H1 (cell line): ENCODE measurements around the gene BTBD10. TPM values are rescaled to one million over a fixed set of nuclear protein-coding genes. Genes with fewer than 3 reads are reported as not detected.

Experiments used
- CTCF ChIA-PET: fragments of 300-600 bp; sonication (Branson Sonifier 250); formaldehyde crosslinking; loops from one replicate; lab custom pipeline; 2021; ENCODE audit not compliant: partially characterized antibody; lab: Charles Lee
- POLR2A ChIA-PET: fragments of 300-600 bp; sonication (Branson Sonifier 250); formaldehyde crosslinking; loops from one replicate; lab custom pipeline; 2021; ENCODE audit warnings: inconsistent platforms; ENCODE audit not compliant: partially characterized antibody; lab: Charles Lee
- DNase-seq, 2 experiments: peaks; one replicate each; pipeline versions ENCODE4 v3.0.0 to v3.0.0-alpha.2; 2010 to 2022; ENCODE audit warnings: low spot score in 2 of 2, low read depth in 1 of 2, mixed read lengths in 1 of 2
- FAIRE-seq: peaks from 2 replicates; lab custom pipeline; 2011; peaks lifted over from hg19 to GRCh38; lab: Jason Lieb, UNC
- H2AFZ ChIP-seq: 2 replicates; pipeline ENCODE4 v1.8.1; 2012; ENCODE audit warnings: low read length, inconsistent platforms
- H2AK5ac ChIP-seq: 2 replicates; pipeline ENCODE4 v1.6.1; 2013; ENCODE audit warnings: low read depth, low read length
- H2BK120ac ChIP-seq: replicated peaks from 2 replicates; pipeline ENCODE3; 2013; ENCODE audit warnings: low read depth, low read length, inconsistent platforms
- H2BK12ac ChIP-seq: 2 replicates; pipeline ENCODE4 v1.6.1; 2013; ENCODE audit warnings: low read depth, low read length
- H2BK15ac ChIP-seq: 2 replicates; pipeline ENCODE4 v1.6.1; 2013; ENCODE audit warnings: low read length
- H2BK20ac ChIP-seq: 2 replicates; pipeline ENCODE4 v1.6.1; 2013; ENCODE audit warnings: low read length
- H2BK5ac ChIP-seq: 2 replicates; pipeline ENCODE4 v1.6.1; 2013; ENCODE audit warnings: low read depth, low read length
- H3K14ac ChIP-seq: 2 replicates; pipeline ENCODE4 v1.6.1; 2013; ENCODE audit warnings: inconsistent platforms; ENCODE audit not compliant: insufficient read length
- H3K18ac ChIP-seq: 2 replicates; pipeline ENCODE4 v1.6.1; 2013; ENCODE audit warnings: low read length; ENCODE audit errors: extremely low read depth
- H3K23ac ChIP-seq: 2 replicates; pipeline ENCODE4 v1.6.1; 2013; ENCODE audit warnings: inconsistent platforms; ENCODE audit not compliant: insufficient read length
- H3K23me2 ChIP-seq: 2 replicates; pipeline ENCODE4 v1.6.1; 2013; ENCODE audit warnings: low read depth, low read length
- H3K27ac ChIP-seq: 2 replicates; pipeline ENCODE4 v1.6.1; 2011; ENCODE audit warnings: low read depth, low read length, inconsistent platforms
- H3K27me3 ChIP-seq, 4 experiments: replicated peaks in 1 of 4; 1 replicate in 1 of 4; 2 replicates in 3 of 4; pipeline versions ENCODE4 v1.6.1 to v1.8.1; 2011 to 2013; ENCODE audit warnings: low read length in 3 of 4, mild to moderate bottlenecking in 3 of 4, inconsistent platforms in 2 of 4, mixed read lengths in 2 of 4, moderate library complexity in 1 of 4; ENCODE audit not compliant: control insufficient read depth in 3 of 4, insufficient read depth in 3 of 4; ENCODE audit errors: extremely low read depth in 1 of 4
- H3K36me3 ChIP-seq, 4 experiments: 2 replicates each; pipeline versions ENCODE4 v1.6.1 to v1.8.1; 2011 to 2013; ENCODE audit warnings: mild to moderate bottlenecking in 4 of 4, low read length in 3 of 4, moderate library complexity in 2 of 4, control low read depth in 1 of 4, inconsistent platforms in 1 of 4; ENCODE audit not compliant: insufficient read depth in 4 of 4, control insufficient read depth in 2 of 4
- H3K4ac ChIP-seq: replicated peaks from 2 replicates; pipeline ENCODE3; 2013; ENCODE audit warnings: low read length, low read depth, mixed read lengths, inconsistent platforms; ENCODE audit not compliant: insufficient read length
- H3K4me1 ChIP-seq, 4 experiments: replicated peaks in 1 of 4; 1 replicate in 1 of 4; 2 replicates in 3 of 4; pipeline versions ENCODE4 v1.6.1 to v1.8.1; 2011 to 2013; ENCODE audit warnings: low read length in 3 of 4, inconsistent platforms in 2 of 4, mixed read lengths in 1 of 4; ENCODE audit not compliant: insufficient read depth in 4 of 4, control insufficient read depth in 3 of 4
- H3K4me2 ChIP-seq, 2 experiments: 2 replicates each; pipeline versions ENCODE4 v1.6.1 to v1.8.1; 2011 to 2013; ENCODE audit warnings: low read depth in 2 of 2, low read length in 2 of 2, control low read depth in 1 of 2, inconsistent platforms in 1 of 2, mild to moderate bottlenecking in 1 of 2; ENCODE audit not compliant: insufficient read depth in 1 of 2
- H3K4me3 ChIP-seq, 4 experiments: fragments of 200-600, 300-600 bp in 1 of 4; sonication (generic), shearing (Covaris generic), sonication (Bioruptor Twin) in 1 of 4; 2 replicates each; pipeline versions ENCODE4 v1.5.1 to v1.8.1; 2011 to 2016; ENCODE audit warnings: low read length in 4 of 4, low read depth in 3 of 4, control low read depth in 2 of 4, inconsistent platforms in 2 of 4, mild to moderate bottlenecking in 2 of 4, mixed read lengths in 1 of 4, moderate library complexity in 1 of 4; ENCODE audit not compliant: insufficient read depth in 2 of 4; ENCODE audit errors: extremely low read depth in 1 of 4
- H3K56ac ChIP-seq: replicated peaks from 2 replicates; pipeline ENCODE3; 2013; ENCODE audit warnings: low read depth, mild to moderate bottlenecking, mixed read lengths, low read length, inconsistent platforms; ENCODE audit not compliant: insufficient read length
- H3K79me1 ChIP-seq: 2 replicates; pipeline ENCODE4 v1.6.1; 2013; ENCODE audit warnings: low read depth, low read length, control low read depth
- H3K79me2 ChIP-seq, 2 experiments: 2 replicates each; pipeline versions ENCODE4 v1.6.1 to v1.8.1; 2012 to 2013; ENCODE audit warnings: low read length in 2 of 2, mild to moderate bottlenecking in 2 of 2, inconsistent platforms in 1 of 2; ENCODE audit not compliant: insufficient read depth in 2 of 2, control insufficient read depth in 1 of 2
- H3K9ac ChIP-seq, 4 experiments: replicated peaks in 1 of 4; 1 replicate in 1 of 4; 2 replicates in 3 of 4; pipeline versions ENCODE4 v1.6.1 to v1.8.1; 2011 to 2013; ENCODE audit warnings: low read depth in 3 of 4, low read length in 3 of 4, control low read depth in 2 of 4, mild to moderate bottlenecking in 2 of 4, moderate library complexity in 2 of 4, inconsistent platforms in 1 of 4; ENCODE audit errors: extremely low read depth in 1 of 4
- H3K9me3 ChIP-seq, 2 experiments: 2 replicates each; pipeline versions ENCODE4 v1.6.1 to v1.8.1; 2012 to 2013; ENCODE audit warnings: mild to moderate bottlenecking in 2 of 2, moderate library complexity in 2 of 2, control low read depth in 1 of 2, inconsistent platforms in 1 of 2, low read depth in 1 of 2, low read length in 1 of 2, mixed read lengths in 1 of 2; ENCODE audit not compliant: insufficient read depth in 2 of 2
- H4K20me1 ChIP-seq, 2 experiments: replicated peaks in 1 of 2; 2 replicates each; pipeline versions ENCODE3 to v1.8.1; 2011 to 2013; ENCODE audit warnings: inconsistent platforms in 2 of 2, low read length in 2 of 2, mild to moderate bottlenecking in 1 of 2; ENCODE audit not compliant: insufficient read depth in 2 of 2, control insufficient read depth in 1 of 2
- H4K5ac ChIP-seq: 2 replicates; pipeline ENCODE4 v1.6.1; 2013; ENCODE audit warnings: low read length, low read depth, mixed read lengths, inconsistent platforms; ENCODE audit not compliant: insufficient read length
- H4K8ac ChIP-seq: 2 replicates; pipeline ENCODE4 v1.8.0; 2013; ENCODE audit warnings: mild to moderate bottlenecking, moderate library complexity, low read length, inconsistent platforms; ENCODE audit not compliant: insufficient read depth; ENCODE audit errors: extremely low read depth
- H4K91ac ChIP-seq: replicated peaks from 2 replicates; pipeline ENCODE3; 2013; ENCODE audit warnings: low read length, mixed read lengths, inconsistent platforms; ENCODE audit not compliant: insufficient read length
- BACH1 ChIP-seq: IDR thresholded peaks from 2 replicates; pipeline ENCODE4 v1.6.1; 2012; ENCODE audit warnings: low read length, improper control_type of control experiment
- CTBP2 ChIP-seq: IDR thresholded peaks from 2 replicates; pipeline ENCODE4 v1.7.0; 2011; ENCODE audit warnings: borderline replicate concordance, mild to moderate bottlenecking, moderate library complexity, mixed read lengths, low read length; ENCODE audit not compliant: insufficient read depth, insufficient read length
- E2F6 ChIP-seq: IDR thresholded peaks from 2 replicates; pipeline ENCODE4 v1.6.1; 2012; ENCODE audit warnings: inconsistent platforms
- FOSL1 ChIP-seq: IDR thresholded peaks from 2 replicates; pipeline ENCODE4 v1.6.1; 2011; ENCODE audit warnings: mild to moderate bottlenecking, low read depth, low read length, moderate library complexity; ENCODE audit not compliant: insufficient read depth
- JUND ChIP-seq: IDR thresholded peaks from 2 replicates; pipeline ENCODE4 v1.6.1; 2011; ENCODE audit warnings: mild to moderate bottlenecking, improper control_type of control experiment, low read length
- KDM5A ChIP-seq: fragments of 200-600 bp; IDR thresholded peaks from 2 replicates; pipeline ENCODE4 v1.7.1; 2012; ENCODE audit warnings: mild to moderate bottlenecking, low read length, inconsistent platforms, mixed read lengths
- NRF1 ChIP-seq: IDR thresholded peaks from 2 replicates; pipeline ENCODE4 v1.6.1; 2011; ENCODE audit warnings: mild to moderate bottlenecking, low read depth, low read length, improper control_type of control experiment
- RFX5 ChIP-seq: IDR thresholded peaks from 2 replicates; pipeline ENCODE4 v1.6.1; 2011; ENCODE audit warnings: low read depth, low read length, improper control_type of control experiment, borderline replicate concordance
- RNF2 ChIP-seq: fragments of 200-900, 300-1000 bp; sonication (generic); IDR thresholded peaks from 2 replicates; pipeline ENCODE4 v1.7.1; 2016; ENCODE audit warnings: borderline replicate concordance, low read depth, mild to moderate bottlenecking, antibody characterized with exemption, low read length; ENCODE audit not compliant: poor library complexity, severe bottlenecking; ENCODE audit errors: missing control alignments
- SAP30 ChIP-seq: fragments of 300-600 bp; sonication (generic); IDR thresholded peaks from 2 replicates; pipeline ENCODE4 v1.7.1; 2012; ENCODE audit warnings: low read length, moderate library complexity, mild to moderate bottlenecking, inconsistent platforms; ENCODE audit not compliant: insufficient read depth, insufficient replicate concordance
- SIN3A ChIP-seq, 2 experiments: IDR thresholded peaks in 1 of 2; conservative IDR thresholded peaks in 1 of 2; 2 replicates each; pipeline ENCODE4 v1.6.1; 2011 to 2012; ENCODE audit warnings: low read length in 2 of 2, improper control_type of control experiment in 1 of 2, low read depth in 1 of 2, mild to moderate bottlenecking in 1 of 2
- SIRT6 ChIP-seq: IDR thresholded peaks from one replicate; pipeline ENCODE4 v1.7.1; 2012; ENCODE audit warnings: low read length, inconsistent platforms
- TEAD4 ChIP-seq: IDR thresholded peaks from 2 replicates; pipeline ENCODE4 v1.6.1; 2012; ENCODE audit warnings: low read depth, low read length, inconsistent platforms, mixed read lengths
- WGBS, 2 experiments: shearing (Covaris generic) in 1 of 2; methylation state at CpG; one replicate each; pipeline versions ENCODE4 v1.1.6 to v1.1.7; 2013 to 2015; ENCODE audit warnings: low lambda C conversion rate in 2 of 2, mixed read lengths in 2 of 2, inconsistent platforms in 1 of 2, low coverage in 1 of 2, missing lambda C conversion rate in 1 of 2; ENCODE audit not compliant: insufficient replicate concordance in 2 of 2, insufficient coverage in 1 of 2, insufficient read length in 1 of 2; ENCODE audit errors: extremely low coverage in 1 of 2, missing lambda C conversion rate in 1 of 2; 5-methylcytosine and 5-hydroxymethylcytosine counted together
- polyA plus RNA-seq, 7 experiments: library from polyadenylated mRNA; depleted of rRNA in 3 of 7; stranded (reverse) in 5 of 7; unstranded in 2 of 7; fragments of >200 nt in 5 of 7; fragments of 200-250 nt in 2 of 7; gene quantifications; 1 replicate in 5 of 7; 2 replicates in 1 of 7; 4 replicates in 1 of 7; pipeline versions ENCODE4 v1.2.1 to v1.2.3, GENCODE V29; 2011 to 2013; ENCODE audit warnings: missing spikeins in 2 of 7, mixed read lengths in 2 of 7
- total RNA-seq: library from RNA; stranded (reverse); fragmentation: NEBNext Ultra II Directional; extraction: Animal tissue kit (Norgen Biotek cat#: 25700); gene quantifications from 2 replicates; pipeline ENCODE4 v1.2.1, GENCODE V29; 2021

The BTBD10 gene
- total and polyA plus RNA-seq, 2 of the 8 experiments (the other 6 are each of a cell fraction or from before 2014, with no cell fraction given): 13.8 to 22.2 TPM

GRCh38 chr11:13368041-13368446 is 95.0 kb downstream of the BTBD10 start:
- no peak overlapping the region for H3K9ac ChIP-seq
- TF ChIP-seq JUND: no peak
- no peak for TF ChIP-seq NRF1
- no peak for TF ChIP-seq RNF2
- no peak for TF ChIP-seq SAP30
- TF ChIP-seq RFX5: no peak
- TF ChIP-seq SIRT6: no peak
- no peak for TF ChIP-seq TEAD4
- no peak for TF ChIP-seq SIN3A (conservative IDR thresholded peaks at IDR 0.05 in 1 of 2, IDR thresholded peaks at IDR 0.05 in 1 of 2; ENCODE audit: low read depth in 1 of 2, low read length in 2 of 2)
- TF ChIP-seq FOSL1: no peak
- no peak for TF ChIP-seq BACH1
- no peak for TF ChIP-seq CTBP2
- TF ChIP-seq KDM5A: no peak
- TF ChIP-seq E2F6: no peak

More at GRCh38 chr11:13368041-13368446, 95.0 kb downstream of the BTBD10 start:
- Histone ChIP-seq H4K91ac (no peak overlapping the region), H3K9me3 (no peaks in the 10 kb centered on the region), H3K27ac (no peak overlapping the region), H3K27me3 (no peaks in the 10 kb centered on the region), H3K14ac (no peak overlapping the region), H3K79me1 (no peaks in the 10 kb centered on the region), H4K8ac (no peak overlapping the region), H3K36me3 (no peaks in the 10 kb centered on the region), H4K20me1 (no peaks in the 10 kb centered on the region), H2BK20ac (no peak overlapping the region), H3K4me3 (no peak overlapping the region), H3K4me2 (no peak overlapping the region), H3K56ac (no peak overlapping the region), H4K5ac (no peak overlapping the region), H3K4me1 (peaks cover 0 to 3% (median 0%) of the 10 kb centered on the region in 4 experiments; a peak in 2 of 7 replicates), H3K79me2 (no peaks in the 10 kb centered on the region), H3K23me2 (no peaks in the 10 kb centered on the region), H2BK5ac (no peak overlapping the region), H2BK120ac (no peak overlapping the region), H2BK12ac (no peak overlapping the region), H3K18ac (no peak overlapping the region), H2BK15ac (no peak overlapping the region), H2AK5ac (no peak overlapping the region), H3K4ac (no peak overlapping the region), H3K23ac (no peak overlapping the region), H2AFZ (no peak overlapping the region)
- POLR2A ChIA-PET: no interaction called here
- no peak for FAIRE-seq
- DNase-seq: no peak
- 83% methylated on average over 5 of the region's 5 CpGs; no CpG with 5 or more reads in 1 of the 2 experiments for WGBS, 2 experiments
- CTCF ChIA-PET: interaction anchor here (0.6 to 4.7 kb wide), 8 partner anchors 10 to 840 kb away, joined by 3 to 24 read pairs (median 4); no protein-coding TSS in a partner anchor
